Measurements from ENCODE around the gene KLC4. TPM values are rescaled to one million over a fixed set of nuclear protein-coding genes. Genes with fewer than 3 reads are reported as not detected.
A peak's percentile ranks its signal among the peaks of the same experiment; 100 is the strongest.

KLC4 gene
- total RNA-seq, 2 experiments from 2014 or later: 16.4 to 22.5 TPM

DNA sequence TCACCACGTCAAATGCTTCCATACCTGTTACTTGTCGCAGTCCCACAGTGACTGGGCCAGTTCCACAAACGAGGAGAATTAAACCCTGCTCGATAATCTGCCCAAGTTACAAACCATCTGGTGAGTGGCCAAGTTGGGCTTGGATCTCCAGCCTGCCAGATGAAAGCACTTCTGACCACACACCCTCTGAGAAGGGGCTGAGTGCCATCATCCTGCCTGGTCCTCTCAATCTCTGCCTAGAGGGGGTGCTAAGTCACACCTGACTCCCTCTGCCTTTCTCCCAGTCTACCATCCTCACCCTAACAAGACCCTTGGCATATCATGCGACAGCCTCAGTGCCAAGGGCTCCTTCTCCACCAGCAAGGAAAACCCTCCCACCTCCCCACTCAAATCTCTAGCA is 22.2 kb upstream of the KLC4 start:
- CTCF ChIA-PET (ENCODE audit: unreplicated experiment): no interaction called here
- no peak for DNase-seq (ENCODE audit: low spot score)
- Histone ChIP-seq H3K4me3 (ENCODE audit: low read depth, low read length, poor library complexity, severe bottlenecking) (no peak overlapping the region), H4K20me1 (ENCODE audit: insufficient read depth, low read length) (no peaks in the 10 kb centered on the region), H3K4me1 (ENCODE audit: insufficient read depth, low read length, poor library complexity, severe bottlenecking) (no peaks in the 10 kb centered on the region), H2AFZ (ENCODE audit: low read length) (no peak overlapping the region), H3K36me3 (ENCODE audit: insufficient read depth, low read length) (peaks cover 61% of the 10 kb centered on the region), H3K9me3 (ENCODE audit: low read length) (no peaks in the 10 kb centered on the region), H3K79me2 (ENCODE audit: insufficient read depth, low read depth, low read length) (no peaks in the 10 kb centered on the region), H3K4me2 (ENCODE audit: low read length) (no peak overlapping the region), H3K27ac (ENCODE audit: low read depth, low read length, poor library complexity, severe bottlenecking) (no peak overlapping the region), H3K9me2 (ENCODE audit: insufficient read depth, low read length) (no peaks in the 10 kb centered on the region)
- POLR2A ChIA-PET: interaction anchor here (0.7 kb wide), 1 partner anchor 15 kb away, joined by 5 read pairs; no protein-coding TSS in a partner anchor
- intact Hi-C loops (cut with micrococcal nuclease; ENCODE audit: unreplicated experiment): no loop called here
- TF ChIP-seq, protein P1, sequence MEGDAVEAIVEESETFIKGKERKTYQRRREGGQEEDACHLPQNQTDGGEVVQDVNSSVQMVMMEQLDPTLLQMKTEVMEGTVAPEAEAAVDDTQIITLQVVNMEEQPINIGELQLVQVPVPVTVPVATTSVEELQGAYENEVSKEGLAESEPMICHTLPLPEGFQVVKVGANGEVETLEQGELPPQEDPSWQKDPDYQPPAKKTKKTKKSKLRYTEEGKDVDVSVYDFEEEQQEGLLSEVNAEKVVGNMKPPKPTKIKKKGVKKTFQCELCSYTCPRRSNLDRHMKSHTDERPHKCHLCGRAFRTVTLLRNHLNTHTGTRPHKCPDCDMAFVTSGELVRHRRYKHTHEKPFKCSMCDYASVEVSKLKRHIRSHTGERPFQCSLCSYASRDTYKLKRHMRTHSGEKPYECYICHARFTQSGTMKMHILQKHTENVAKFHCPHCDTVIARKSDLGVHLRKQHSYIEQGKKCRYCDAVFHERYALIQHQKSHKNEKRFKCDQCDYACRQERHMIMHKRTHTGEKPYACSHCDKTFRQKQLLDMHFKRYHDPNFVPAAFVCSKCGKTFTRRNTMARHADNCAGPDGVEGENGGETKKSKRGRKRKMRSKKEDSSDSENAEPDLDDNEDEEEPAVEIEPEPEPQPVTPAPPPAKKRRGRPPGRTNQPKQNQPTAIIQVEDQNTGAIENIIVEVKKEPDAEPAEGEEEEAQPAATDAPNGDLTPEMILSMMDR (conservative IDR thresholded peaks at IDR 0.05; ENCODE audit: low read length): no peak
- TF ChIP-seq EZH2phosphoT487 (IDR thresholded peaks at IDR 0.05; ENCODE audit: borderline replicate concordance, low read depth, low read length): no peak
- no TSS peak for BruUV-seq (replicated peaks)

DNA sequence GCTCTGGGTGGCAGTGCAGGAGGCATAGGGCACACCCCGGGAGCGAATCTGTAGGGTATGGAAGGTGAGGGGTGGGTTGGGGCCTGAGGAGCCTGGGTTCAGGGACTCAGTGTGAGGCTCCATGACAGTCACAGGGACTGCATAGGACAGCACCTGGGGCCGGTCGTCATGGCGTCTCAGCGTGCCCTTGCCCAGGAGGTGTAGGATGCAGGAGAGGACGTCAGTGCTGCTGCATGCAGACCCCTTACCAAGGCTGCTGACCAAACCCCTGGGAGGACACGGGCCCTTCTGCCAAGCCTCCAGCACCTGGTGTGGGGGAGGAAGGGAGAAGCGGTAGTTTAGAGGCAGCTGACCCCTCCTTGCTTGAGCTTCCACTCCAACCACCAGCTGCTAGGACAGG is 21.7 kb upstream of the KLC4 start:
- no peak overlapping the region for H3K4me2 ChIP-seq (ENCODE audit: low read length)
- intact Hi-C loops (cut with micrococcal nuclease; ENCODE audit: unreplicated experiment): no loop called here
- ChIA-PET POLR2A (no interaction called here), CTCF (ENCODE audit: unreplicated experiment) (no interaction called here)
- no peak for TF ChIP-seq EZH2phosphoT487 (IDR thresholded peaks at IDR 0.05; ENCODE audit: borderline replicate concordance, low read depth, low read length)
- TF ChIP-seq, protein P1 (conservative IDR thresholded peaks at IDR 0.05; ENCODE audit: low read length): no peak
- H3K4me1 ChIP-seq (ENCODE audit: insufficient read depth, low read length, poor library complexity, severe bottlenecking): no peaks in the 10 kb centered on the region
- no peak overlapping the region for H2AFZ ChIP-seq (ENCODE audit: low read length)
- no peaks in the 10 kb centered on the region for H3K9me3 ChIP-seq (ENCODE audit: low read length)
- no peak for DNase-seq (ENCODE audit: low spot score)
- H3K79me2 ChIP-seq (ENCODE audit: insufficient read depth, low read depth, low read length): no peaks in the 10 kb centered on the region
- H3K27ac ChIP-seq (ENCODE audit: low read depth, low read length, poor library complexity, severe bottlenecking): no peak overlapping the region
- H3K4me3 ChIP-seq (ENCODE audit: low read depth, low read length, poor library complexity, severe bottlenecking): no peak overlapping the region
- H3K36me3 ChIP-seq (ENCODE audit: insufficient read depth, low read length): peaks cover 56% of the 10 kb centered on the region
- BruUV-seq (replicated peaks): TSS peak; percentile 58
- H4K20me1 ChIP-seq (ENCODE audit: insufficient read depth, low read length): no peaks in the 10 kb centered on the region
- H3K9me2 ChIP-seq (ENCODE audit: insufficient read depth, low read length): no peaks in the 10 kb centered on the region

DNA sequence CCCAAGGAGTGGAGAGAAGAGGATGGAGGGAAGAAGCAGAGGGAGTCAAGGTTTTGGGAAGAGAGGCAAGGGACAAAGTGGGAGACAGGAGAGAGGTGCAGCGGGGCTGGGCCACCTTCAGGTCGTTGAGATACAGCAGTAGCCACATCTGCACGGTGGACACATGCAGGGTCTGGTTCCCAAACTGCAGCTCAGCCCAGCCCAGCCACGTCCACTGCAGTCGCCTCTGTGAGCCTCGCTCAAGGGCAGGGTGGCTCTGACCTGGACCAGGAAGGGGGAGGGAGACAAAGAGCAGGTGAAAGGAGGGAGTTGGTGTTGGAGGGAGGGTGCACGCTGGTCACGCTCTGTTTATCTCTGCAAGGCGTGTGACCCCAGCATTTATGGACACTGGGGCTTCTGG is 20.7 kb upstream of the KLC4 start:
- intact Hi-C loops (cut with micrococcal nuclease; ENCODE audit: unreplicated experiment): no loop called here
- POLR2A ChIA-PET: interaction anchor here (0.9 kb wide), 1 partner anchor 15 kb away, joined by 3 read pairs; the partner anchor contains the start of gene CUL7
- Histone ChIP-seq H3K9me3 (ENCODE audit: low read length) (no peaks in the 10 kb centered on the region), H2AFZ (ENCODE audit: low read length) (no peak overlapping the region), H3K4me2 (ENCODE audit: low read length) (no peak overlapping the region), H3K36me3 (ENCODE audit: insufficient read depth, low read length) (peaks cover 47% of the 10 kb centered on the region), H3K79me2 (ENCODE audit: insufficient read depth, low read depth, low read length) (no peaks in the 10 kb centered on the region), H4K20me1 (ENCODE audit: insufficient read depth, low read length) (no peaks in the 10 kb centered on the region), H3K9me2 (ENCODE audit: insufficient read depth, low read length) (no peaks in the 10 kb centered on the region), H3K4me3 (ENCODE audit: low read depth, low read length, poor library complexity, severe bottlenecking) (no peak overlapping the region), H3K4me1 (ENCODE audit: insufficient read depth, low read length, poor library complexity, severe bottlenecking) (no peaks in the 10 kb centered on the region), H3K27ac (ENCODE audit: low read depth, low read length, poor library complexity, severe bottlenecking) (no peak overlapping the region)
- CTCF ChIA-PET (ENCODE audit: unreplicated experiment): no interaction called here
- BruUV-seq (replicated peaks): no TSS peak
- no peak for TF ChIP-seq EZH2phosphoT487 (IDR thresholded peaks at IDR 0.05; ENCODE audit: borderline replicate concordance, low read depth, low read length)
- TF ChIP-seq, protein P1 (conservative IDR thresholded peaks at IDR 0.05; ENCODE audit: low read length): no peak
- no peak for DNase-seq (ENCODE audit: low spot score)

Data from OCI-LY7 (cell line).